HL-60 (cell line): ENCODE data around the gene MSGN1.

ENCODE experiments used
- GABPA ChIP-seq: IDR thresholded peaks from 2 replicates; pipeline ENCODE4 v1.6.1; 2012; ENCODE audit warnings: low read depth
- POLR2AphosphoS5 ChIP-seq: IDR thresholded peaks from 2 replicates; pipeline ENCODE4 v1.6.1; 2012; ENCODE audit warnings: low read depth
- TF ChIP-seq, protein P1 (sequence below): IDR thresholded peaks from one replicate; pipeline ENCODE4 v1.5.1; 2011; ENCODE audit warnings: low read length, control low read depth, inconsistent platforms; ENCODE audit not compliant: insufficient read depth
- TF ChIP-seq, protein P2 (sequence below): IDR thresholded peaks from 2 replicates; pipeline ENCODE4 v1.6.1; 2012; ENCODE audit warnings: low read depth; ENCODE audit not compliant: insufficient replicate concordance

DNA sequence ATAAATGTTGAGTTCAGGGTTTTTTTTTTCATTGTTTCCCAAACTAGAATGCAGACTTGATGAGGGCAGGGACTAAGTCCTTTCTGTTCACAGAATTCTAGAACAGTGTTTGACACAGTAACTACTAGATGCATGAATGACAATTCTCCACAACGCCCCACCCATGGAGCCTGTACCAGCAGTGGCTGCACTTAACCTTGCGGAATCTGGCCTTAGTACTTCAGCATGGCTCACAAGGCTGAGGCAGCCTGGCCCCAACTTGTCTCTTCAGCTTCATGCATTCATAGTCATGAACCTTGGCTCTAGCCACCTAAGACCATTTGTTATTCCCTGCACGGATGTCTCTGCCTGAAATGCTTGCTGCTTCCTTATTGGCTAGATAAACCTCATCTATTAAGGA, 29.5 kb upstream of the MSGN1 start:
- TF ChIP-seq, protein P1, sequence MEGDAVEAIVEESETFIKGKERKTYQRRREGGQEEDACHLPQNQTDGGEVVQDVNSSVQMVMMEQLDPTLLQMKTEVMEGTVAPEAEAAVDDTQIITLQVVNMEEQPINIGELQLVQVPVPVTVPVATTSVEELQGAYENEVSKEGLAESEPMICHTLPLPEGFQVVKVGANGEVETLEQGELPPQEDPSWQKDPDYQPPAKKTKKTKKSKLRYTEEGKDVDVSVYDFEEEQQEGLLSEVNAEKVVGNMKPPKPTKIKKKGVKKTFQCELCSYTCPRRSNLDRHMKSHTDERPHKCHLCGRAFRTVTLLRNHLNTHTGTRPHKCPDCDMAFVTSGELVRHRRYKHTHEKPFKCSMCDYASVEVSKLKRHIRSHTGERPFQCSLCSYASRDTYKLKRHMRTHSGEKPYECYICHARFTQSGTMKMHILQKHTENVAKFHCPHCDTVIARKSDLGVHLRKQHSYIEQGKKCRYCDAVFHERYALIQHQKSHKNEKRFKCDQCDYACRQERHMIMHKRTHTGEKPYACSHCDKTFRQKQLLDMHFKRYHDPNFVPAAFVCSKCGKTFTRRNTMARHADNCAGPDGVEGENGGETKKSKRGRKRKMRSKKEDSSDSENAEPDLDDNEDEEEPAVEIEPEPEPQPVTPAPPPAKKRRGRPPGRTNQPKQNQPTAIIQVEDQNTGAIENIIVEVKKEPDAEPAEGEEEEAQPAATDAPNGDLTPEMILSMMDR, result no peak
- TF ChIP-seq POLR2AphosphoS5 (no peak), GABPA (no peak)
- TF ChIP-seq, protein P2, sequence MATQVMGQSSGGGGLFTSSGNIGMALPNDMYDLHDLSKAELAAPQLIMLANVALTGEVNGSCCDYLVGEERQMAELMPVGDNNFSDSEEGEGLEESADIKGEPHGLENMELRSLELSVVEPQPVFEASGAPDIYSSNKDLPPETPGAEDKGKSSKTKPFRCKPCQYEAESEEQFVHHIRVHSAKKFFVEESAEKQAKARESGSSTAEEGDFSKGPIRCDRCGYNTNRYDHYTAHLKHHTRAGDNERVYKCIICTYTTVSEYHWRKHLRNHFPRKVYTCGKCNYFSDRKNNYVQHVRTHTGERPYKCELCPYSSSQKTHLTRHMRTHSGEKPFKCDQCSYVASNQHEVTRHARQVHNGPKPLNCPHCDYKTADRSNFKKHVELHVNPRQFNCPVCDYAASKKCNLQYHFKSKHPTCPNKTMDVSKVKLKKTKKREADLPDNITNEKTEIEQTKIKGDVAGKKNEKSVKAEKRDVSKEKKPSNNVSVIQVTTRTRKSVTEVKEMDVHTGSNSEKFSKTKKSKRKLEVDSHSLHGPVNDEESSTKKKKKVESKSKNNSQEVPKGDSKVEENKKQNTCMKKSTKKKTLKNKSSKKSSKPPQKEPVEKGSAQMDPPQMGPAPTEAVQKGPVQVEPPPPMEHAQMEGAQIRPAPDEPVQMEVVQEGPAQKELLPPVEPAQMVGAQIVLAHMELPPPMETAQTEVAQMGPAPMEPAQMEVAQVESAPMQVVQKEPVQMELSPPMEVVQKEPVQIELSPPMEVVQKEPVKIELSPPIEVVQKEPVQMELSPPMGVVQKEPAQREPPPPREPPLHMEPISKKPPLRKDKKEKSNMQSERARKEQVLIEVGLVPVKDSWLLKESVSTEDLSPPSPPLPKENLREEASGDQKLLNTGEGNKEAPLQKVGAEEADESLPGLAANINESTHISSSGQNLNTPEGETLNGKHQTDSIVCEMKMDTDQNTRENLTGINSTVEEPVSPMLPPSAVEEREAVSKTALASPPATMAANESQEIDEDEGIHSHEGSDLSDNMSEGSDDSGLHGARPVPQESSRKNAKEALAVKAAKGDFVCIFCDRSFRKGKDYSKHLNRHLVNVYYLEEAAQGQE, result no peak
